IMR-90 (cell line): ENCODE data around the gene SLC7A6. TPM values are rescaled to one million over a fixed set of nuclear protein-coding genes. Genes with fewer than 3 reads are reported as not detected.

Experiments used
- polyA plus RNA-seq, 3 experiments: library from polyadenylated mRNA; depleted of rRNA; stranded (reverse); fragments of >200 nt; gene quantifications; 2 replicates each; pipeline ENCODE4 v1.2.3, GENCODE V29; 2012; ENCODE audit warnings: low replicate concordance in 1 of 3
- total RNA-seq: library from RNA; depleted of rRNA; stranded (reverse); fragments of >200 nt; gene quantifications from 2 replicates; pipeline ENCODE4 v1.2.3, GENCODE V29; 2012
- TF ChIP-seq, protein P1 (sequence below): conservative IDR thresholded peaks from 2 replicates; pipeline ENCODE4 v1.5.1; 2012; ENCODE audit warnings: mild to moderate bottlenecking, low read depth, low read length, improper control_type of control experiment

SLC7A6 gene
- total and polyA plus RNA-seq, 2 of the 4 experiments (the other 2 are of a cell fraction) = 29.4 to 36.1 TPM

DNA sequence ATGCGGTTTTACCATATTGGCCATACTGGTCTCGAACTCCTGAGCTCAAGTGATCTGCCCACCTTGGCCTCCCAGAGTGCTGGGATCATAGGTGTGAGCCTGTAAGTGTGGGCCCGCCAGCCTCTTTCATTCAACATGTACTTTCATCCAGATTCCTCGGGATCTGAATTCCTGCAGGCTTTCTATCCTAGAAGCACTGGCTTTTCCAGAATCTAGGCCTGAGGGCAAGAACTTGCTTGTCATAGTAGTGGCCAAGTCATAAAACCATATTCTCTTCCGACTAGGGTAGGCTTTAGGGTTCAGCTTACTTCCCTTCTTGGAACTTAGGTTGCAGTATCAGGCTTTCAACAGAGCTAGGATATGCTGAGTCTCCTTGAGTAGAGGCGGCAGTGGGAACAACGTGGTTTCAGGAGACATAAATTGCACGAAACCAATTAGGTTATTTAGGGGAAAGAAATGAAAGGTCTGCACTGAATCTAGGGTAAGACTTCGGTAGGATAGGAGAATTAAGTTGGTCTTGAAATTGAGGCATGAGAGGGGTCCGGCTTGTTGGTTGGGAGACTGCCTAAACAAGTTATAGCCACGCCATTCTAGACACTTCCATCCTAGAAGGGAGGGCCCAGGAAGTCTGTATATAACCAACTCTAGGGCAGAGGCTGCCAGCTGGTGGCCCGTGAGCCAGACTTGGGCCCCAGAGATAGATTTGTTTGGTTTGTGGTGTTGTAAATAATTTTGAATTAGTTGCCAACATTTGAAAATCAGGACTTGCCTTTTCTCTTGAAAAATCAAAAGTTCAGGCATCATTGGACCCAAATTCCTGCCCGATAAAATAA lies 15.6 kb downstream of the SLC7A6 start (continued):
- TF ChIP-seq, protein P1, sequence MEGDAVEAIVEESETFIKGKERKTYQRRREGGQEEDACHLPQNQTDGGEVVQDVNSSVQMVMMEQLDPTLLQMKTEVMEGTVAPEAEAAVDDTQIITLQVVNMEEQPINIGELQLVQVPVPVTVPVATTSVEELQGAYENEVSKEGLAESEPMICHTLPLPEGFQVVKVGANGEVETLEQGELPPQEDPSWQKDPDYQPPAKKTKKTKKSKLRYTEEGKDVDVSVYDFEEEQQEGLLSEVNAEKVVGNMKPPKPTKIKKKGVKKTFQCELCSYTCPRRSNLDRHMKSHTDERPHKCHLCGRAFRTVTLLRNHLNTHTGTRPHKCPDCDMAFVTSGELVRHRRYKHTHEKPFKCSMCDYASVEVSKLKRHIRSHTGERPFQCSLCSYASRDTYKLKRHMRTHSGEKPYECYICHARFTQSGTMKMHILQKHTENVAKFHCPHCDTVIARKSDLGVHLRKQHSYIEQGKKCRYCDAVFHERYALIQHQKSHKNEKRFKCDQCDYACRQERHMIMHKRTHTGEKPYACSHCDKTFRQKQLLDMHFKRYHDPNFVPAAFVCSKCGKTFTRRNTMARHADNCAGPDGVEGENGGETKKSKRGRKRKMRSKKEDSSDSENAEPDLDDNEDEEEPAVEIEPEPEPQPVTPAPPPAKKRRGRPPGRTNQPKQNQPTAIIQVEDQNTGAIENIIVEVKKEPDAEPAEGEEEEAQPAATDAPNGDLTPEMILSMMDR = no peak
